Activated T-cell treated with anti-CD3 and anti-CD28 coated beads for 48 hours (primary cell): ENCODE data around the gene IFI6.
A peak's percentile ranks its signal among the peaks of the same experiment; 100 is the strongest.
"Not testable (repeated sequence)": the region's sequence is repeated elsewhere in the genome, so short reads cannot be mapped to it uniquely, and the experiment has no call there.

Experiments used
- DNase-seq: peaks from one replicate; pipeline ENCODE4 v3.0.0-alpha.2; 2020; ENCODE audit warnings: low read depth

Gene IFI6

GRCh38 chr1:27650539-27651175, 21.3 kb downstream of the IFI6 start:
- no peak for DNase-seq

- DNase-seq, result no peak
Measured at GRCh38 chr1:27650171-27650538, 21.8 kb downstream of the IFI6 start.

GRCh38 chr1:27649306-27649635, 22.7 kb downstream of the IFI6 start:
- no peak for DNase-seq

GRCh38 chr1:27648602-27649305, 23.2 kb downstream of the IFI6 start:
- DNase-seq, result no peak

- no peak for DNase-seq
Measured at GRCh38 chr1:27647328-27647727, 24.7 kb downstream of the IFI6 start.

- no peak for DNase-seq
Measured at GRCh38 chr1:27646676-27647075, 25.3 kb downstream of the IFI6 start.

GRCh38 chr1:27645071-27645415, 26.9 kb downstream of the IFI6 start:
- DNase-seq, result no peak

GRCh38 chr1:27644369-27645070, 27.5 kb downstream of the IFI6 start:
- DNase-seq, result no peak

GRCh38 chr1:27643600-27644368, 28.2 kb downstream of the IFI6 start:
- DNase-seq, result peak; percentile 55

GRCh38 chr1:27640514-27640913, 31.5 kb downstream of the IFI6 start:
- DNase-seq, result not testable (repeated sequence)

- DNase-seq, result no peak
Measured at GRCh38 chr1:27638805-27639204, 33.2 kb downstream of the IFI6 start.

GRCh38 chr1:27638047-27638734, 33.8 kb downstream of the IFI6 start:
- DNase-seq, result no peak

- DNase-seq, result no peak
Measured at GRCh38 chr1:27635396-27636142, 36.4 kb downstream of the IFI6 start.

- DNase-seq, result no peak
Measured at GRCh38 chr1:27634985-27635367, 37.0 kb downstream of the IFI6 start, which contains the start of gene FGR. FGR (minus strand) TSS chr1:27635185; CDS start chr1:27623916, 11,269 bp downstream.

GRCh38 chr1:27634177-27634984, 37.6 kb downstream of the IFI6 start:
- peak; percentile 45 for DNase-seq

- DNase-seq, result no peak
Measured at GRCh38 chr1:27633640-27634176, 38.3 kb downstream of the IFI6 start.

GRCh38 chr1:27633298-27633610, 38.7 kb downstream of the IFI6 start:
- no peak for DNase-seq

- DNase-seq, result peak; percentile 60
Measured at GRCh38 chr1:27632387-27633297, 39.4 kb downstream of the IFI6 start.

- DNase-seq, result no peak
Measured at GRCh38 chr1:27630859-27631491, 41.0 kb downstream of the IFI6 start.
